DND-41 (cell line): Measurements from ENCODE around the gene ATXN7L3B.

Experiments used
- ATAC-seq: fragments of 200-7000 bp; cut with Tn5 transposase; 3 replicates; pipeline ENCODE4 v1.9.1; 2021; ENCODE audit warnings: low read depth; ENCODE audit not compliant: insufficient read depth
- DNase-seq: peaks from one replicate; pipeline ENCODE4 v3.0.0-alpha.2; 2020
- H2AFZ ChIP-seq: 2 replicates; pipeline ENCODE4 v1.6.0; 2012; ENCODE audit warnings: low read depth, low read length
- H3K27ac ChIP-seq: 2 replicates; pipeline ENCODE4 v1.5.1; 2012; ENCODE audit warnings: low read length, inconsistent platforms
- H3K27me3 ChIP-seq: fragments of 200-600 bp; sonication (generic); 2 replicates; pipeline ENCODE4 v1.6.0; 2012; ENCODE audit warnings: low read length, mild to moderate bottlenecking, inconsistent platforms; ENCODE audit not compliant: insufficient read depth, poor library complexity
- H3K36me3 ChIP-seq: 2 replicates; pipeline ENCODE4 v1.5.1; 2012; ENCODE audit warnings: low read length, inconsistent platforms; ENCODE audit not compliant: insufficient read depth
- H3K4me1 ChIP-seq: 2 replicates; pipeline ENCODE4 v1.5.1; 2012; ENCODE audit warnings: mild to moderate bottlenecking, low read length; ENCODE audit not compliant: insufficient read depth
- H3K4me2 ChIP-seq: 2 replicates; pipeline ENCODE4 v1.6.0; 2012; ENCODE audit warnings: mild to moderate bottlenecking, moderate library complexity, low read length, inconsistent platforms; ENCODE audit not compliant: insufficient read depth
- H3K4me3 ChIP-seq, 2 experiments: fragments of 200-600 bp in 1 of 2; shearing (Covaris generic) in 1 of 2; 2 replicates each; pipeline ENCODE4 v1.5.1; 2012 to 2016; ENCODE audit warnings: inconsistent platforms in 2 of 2, low read length in 2 of 2, mild to moderate bottlenecking in 2 of 2, low read depth in 1 of 2, moderate library complexity in 1 of 2
- H3K79me2 ChIP-seq: 2 replicates; pipeline ENCODE4 v1.6.0; 2012; ENCODE audit warnings: low read length, inconsistent platforms; ENCODE audit not compliant: insufficient read depth
- H3K9ac ChIP-seq: 2 replicates; pipeline ENCODE4 v1.6.0; 2012; ENCODE audit warnings: low read depth, mild to moderate bottlenecking, inconsistent platforms, low read length, moderate library complexity
- H3K9me3 ChIP-seq: 2 replicates; pipeline ENCODE4 v1.5.1; 2012; ENCODE audit warnings: low read length, moderate library complexity, mild to moderate bottlenecking, inconsistent platforms; ENCODE audit not compliant: insufficient read depth, severe bottlenecking
- H4K20me1 ChIP-seq: 2 replicates; pipeline ENCODE4 v1.6.0; 2012; ENCODE audit warnings: low read length; ENCODE audit not compliant: insufficient read depth
- CTCF ChIP-seq: IDR thresholded peaks from 2 replicates; pipeline ENCODE4 v1.5.1; 2012; ENCODE audit warnings: borderline replicate concordance, low read length, moderate library complexity, mild to moderate bottlenecking; ENCODE audit not compliant: poor library complexity, severe bottlenecking; ENCODE audit errors: extremely low read depth
- EZH2 ChIP-seq: IDR thresholded peaks from 3 replicates; pipeline ENCODE4 v1.6.1; 2012; ENCODE audit warnings: borderline replicate concordance, low read depth, mild to moderate bottlenecking, moderate library complexity, low read length, inconsistent platforms; ENCODE audit not compliant: severe bottlenecking

The ATXN7L3B gene

DNA sequence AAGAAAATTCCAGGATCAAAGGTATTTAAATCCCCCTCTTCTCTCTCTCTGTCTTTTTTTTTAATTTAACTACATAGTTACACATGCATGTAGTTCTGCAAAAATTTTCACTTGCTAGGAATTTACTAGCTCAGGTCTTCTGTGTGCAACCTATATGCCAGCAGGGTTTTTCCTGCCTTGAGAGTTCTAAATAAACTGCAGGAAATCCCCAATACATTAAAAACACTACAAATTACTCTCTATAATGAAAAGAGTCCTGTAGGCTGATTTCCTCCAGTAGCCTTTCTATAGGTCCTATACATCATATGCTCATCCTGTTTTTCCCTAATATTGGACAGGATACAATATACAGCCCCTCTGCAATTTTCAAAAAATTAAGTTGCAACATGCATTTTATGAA is 27.7 kb upstream of the ATXN7L3B start:
- no peak overlapping the region for H3K4me2 ChIP-seq
- H4K20me1 ChIP-seq = no peaks in the 10 kb centered on the region
- DNase-seq (no peak), ATAC-seq (no peak)
- no peak overlapping the region for H3K9ac ChIP-seq
- no peaks in the 10 kb centered on the region for H3K27me3 ChIP-seq
- H3K9me3 ChIP-seq = no peaks in the 10 kb centered on the region
- H3K27ac ChIP-seq = no peak overlapping the region
- H3K4me3 ChIP-seq = no peak overlapping the region
- peaks cover 3% of the 10 kb centered on the region; the same call in 1 of the 2 replicates for H3K4me1 ChIP-seq
- TF ChIP-seq EZH2 (no peak), CTCF (no peak)
- H2AFZ ChIP-seq = no peak overlapping the region
- no peaks in the 10 kb centered on the region for H3K79me2 ChIP-seq
- no peaks in the 10 kb centered on the region for H3K36me3 ChIP-seq

GRCh38 chr12:74514098-74514872 is 23.4 kb upstream of the ATXN7L3B start:
- ATAC-seq (no peak), DNase-seq (no peak)
- Histone ChIP-seq H3K9ac (no peak overlapping the region), H3K9me3 (no peaks in the 10 kb centered on the region), H3K4me3 (no peak overlapping the region), H3K27me3 (peaks cover 4% of the 10 kb centered on the region), H3K4me2 (no peak overlapping the region), H4K20me1 (no peaks in the 10 kb centered on the region), H3K79me2 (no peaks in the 10 kb centered on the region), H3K36me3 (no peaks in the 10 kb centered on the region), H3K27ac (no peak overlapping the region), H2AFZ (no peak overlapping the region), H3K4me1 (peaks cover 2% of the 10 kb centered on the region; the same call in 1 of the 2 replicates)
- TF ChIP-seq CTCF (no peak), EZH2 (no peak)

DNA sequence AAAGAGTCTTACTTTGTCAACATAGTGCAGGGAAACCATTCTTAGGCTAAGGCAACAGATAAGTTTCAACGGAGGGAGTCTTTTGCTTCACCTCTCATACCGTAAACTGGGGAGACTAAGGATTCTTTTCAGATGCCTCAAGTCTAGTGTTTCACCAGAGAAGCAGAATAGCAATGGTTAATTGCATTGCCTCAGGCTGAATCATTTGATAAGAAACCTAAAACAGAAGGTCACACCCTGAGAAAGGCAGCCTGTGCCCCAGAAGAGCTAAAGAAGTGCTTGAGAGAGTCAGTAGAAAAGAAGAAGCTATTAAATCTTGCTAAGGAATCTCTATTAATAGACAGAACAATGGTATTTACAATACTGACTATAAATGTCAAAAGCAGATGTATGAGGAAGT is 21.8 kb upstream of the ATXN7L3B start:
- no peaks in the 10 kb centered on the region for H3K36me3 ChIP-seq
- H3K9me3 ChIP-seq = no peaks in the 10 kb centered on the region
- H3K4me2 ChIP-seq = no peak overlapping the region
- H3K9ac ChIP-seq = no peak overlapping the region
- no peak overlapping the region for H2AFZ ChIP-seq
- peaks cover 4% of the 10 kb centered on the region for H3K27me3 ChIP-seq
- TF ChIP-seq EZH2 = no peak
- TF ChIP-seq CTCF = no peak
- no peak for DNase-seq
- no peaks in the 10 kb centered on the region for H3K4me1 ChIP-seq
- no peak overlapping the region for H3K27ac ChIP-seq
- no peaks in the 10 kb centered on the region for H3K79me2 ChIP-seq
- no peak overlapping the region for H3K4me3 ChIP-seq
- ATAC-seq = no peak
- no peaks in the 10 kb centered on the region for H4K20me1 ChIP-seq
